ENCODE data around the gene ROBO1.

- TF ChIP-seq EZH2 (IDR thresholded peaks at IDR 0.05; ENCODE audit: insufficient read depth, poor library complexity, severe bottlenecking) (no peak), EZH2phosphoT487 (IDR thresholded peaks at IDR 0.05; ENCODE audit: insufficient read depth, low read depth) (no peak)
These were observed 937.3 kb downstream of the ROBO1 start for GRCh38 chr3:78830470-78830869.
